Endothelial cell of umbilical vein (primary cell): ENCODE results near the gene TMEM237.

Experiments
- CTCF ChIP-seq, 2 donors: IDR thresholded peaks; 1 replicate in 1 of 2; 2 replicates in 1 of 2; pipeline ENCODE4 v1.5.1; 2011; ENCODE audit warnings: low read length in 2 of 2, mild to moderate bottlenecking in 2 of 2, moderate library complexity in 2 of 2, control low read depth in 1 of 2, inconsistent platforms in 1 of 2, low read depth in 1 of 2; ENCODE audit not compliant: insufficient read depth in 1 of 2; ENCODE audit errors: extremely low read depth in 1 of 2
- MYC ChIP-seq: IDR thresholded peaks from one replicate; pipeline ENCODE4 v1.6.1; 2011; ENCODE audit warnings: mild to moderate bottlenecking, low read depth, low read length

GRCh38 chr2:201664334-201664733, 21.0 kb upstream of the TMEM237 start:
- no peak for TF ChIP-seq MYC
- TF ChIP-seq CTCF (IDR thresholded peaks at IDR 0.05; ENCODE audit: extremely low read depth in 1 of 2, insufficient read depth in 1 of 2, low read depth in 1 of 2, low read length in 2 of 2) = no peak
